HG02840 (cell line): Measurements from ENCODE around the gene GFRA1.

Experiments used
- ATAC-seq: cut with Tn5 transposase; IDR thresholded peaks from one replicate; pipeline ENCODE4 v1.9.1; 2021; ENCODE audit warnings: mild to moderate bottlenecking, moderate library complexity, moderate number of reproducible peaks; ENCODE audit not compliant: unreplicated experiment, low FRiP score

Gene GFRA1

DNA sequence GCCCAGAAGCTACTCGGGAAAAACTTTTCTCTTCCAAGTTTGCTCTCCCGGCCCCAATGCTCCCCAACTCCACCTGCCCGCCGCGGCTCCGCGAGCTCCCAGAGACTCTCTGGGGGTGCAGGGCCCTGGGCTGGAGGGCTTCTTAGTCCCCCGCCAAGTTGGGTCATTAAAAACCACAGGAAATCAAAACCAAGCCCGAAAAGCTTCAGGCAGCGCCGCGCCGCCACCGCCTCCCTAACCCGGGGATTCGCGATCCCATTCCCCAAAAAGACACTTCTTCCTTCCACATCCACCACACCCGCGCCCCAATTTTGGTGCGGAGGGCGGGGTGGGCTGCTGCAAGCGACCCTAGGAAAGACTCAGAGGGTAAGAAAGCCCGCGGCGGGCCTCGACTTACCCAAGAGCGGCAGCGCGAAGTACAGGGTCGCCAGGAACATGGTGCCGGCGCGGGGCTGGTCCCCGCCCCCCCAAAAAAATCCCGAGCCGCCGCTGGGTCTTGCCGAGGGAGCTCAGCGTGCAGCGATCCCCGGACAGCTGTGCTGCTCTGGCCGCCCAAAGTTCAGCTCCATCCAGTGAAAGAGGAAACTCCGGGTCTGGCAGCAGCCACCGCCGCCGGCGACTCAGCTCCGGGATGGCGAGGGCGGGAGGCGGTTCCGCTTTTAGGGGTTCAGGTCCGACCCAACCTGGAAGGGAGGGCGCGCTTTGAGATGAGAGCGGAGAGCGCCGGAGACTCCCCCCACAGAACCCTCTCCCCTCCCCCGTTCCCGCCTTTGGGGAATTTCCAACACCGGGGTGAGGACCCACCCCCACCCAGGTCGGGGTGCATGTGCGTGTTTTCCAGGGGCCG, 1.2 kb downstream of the GFRA1 start:
- ATAC-seq: no peak

GRCh38 chr10:116270771-116271592, 2.0 kb downstream of the GFRA1 start:
- ATAC-seq: no peak

- ATAC-seq: no peak
These were observed 2.8 kb downstream of the GFRA1 start for GRCh38 chr10:116270126-116270770.

- no peak for ATAC-seq
These were observed 3.4 kb downstream of the GFRA1 start for GRCh38 chr10:116269619-116270018.

DNA sequence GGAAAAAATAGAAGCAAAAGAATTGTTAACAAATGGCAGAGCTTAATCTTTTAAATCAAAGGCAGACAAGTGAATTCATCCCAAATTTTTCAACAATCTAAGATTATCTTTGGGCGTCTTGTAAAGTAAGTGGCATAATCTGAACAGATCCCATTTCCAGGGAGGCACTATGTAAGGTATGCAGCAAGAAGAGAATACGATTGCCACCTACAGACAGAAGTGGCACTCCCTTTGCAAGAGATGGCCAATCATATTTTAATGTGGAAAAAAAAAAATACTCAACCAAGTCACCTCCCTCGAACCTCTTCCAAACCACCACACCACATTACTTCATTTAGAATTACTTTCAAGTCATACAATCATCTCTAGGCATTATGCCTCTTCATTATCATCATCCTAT, 4.0 kb downstream of the GFRA1 start:
- ATAC-seq: no peak

GRCh38 chr10:116265686-116266085, 7.3 kb downstream of the GFRA1 start:
- no peak for ATAC-seq

DNA sequence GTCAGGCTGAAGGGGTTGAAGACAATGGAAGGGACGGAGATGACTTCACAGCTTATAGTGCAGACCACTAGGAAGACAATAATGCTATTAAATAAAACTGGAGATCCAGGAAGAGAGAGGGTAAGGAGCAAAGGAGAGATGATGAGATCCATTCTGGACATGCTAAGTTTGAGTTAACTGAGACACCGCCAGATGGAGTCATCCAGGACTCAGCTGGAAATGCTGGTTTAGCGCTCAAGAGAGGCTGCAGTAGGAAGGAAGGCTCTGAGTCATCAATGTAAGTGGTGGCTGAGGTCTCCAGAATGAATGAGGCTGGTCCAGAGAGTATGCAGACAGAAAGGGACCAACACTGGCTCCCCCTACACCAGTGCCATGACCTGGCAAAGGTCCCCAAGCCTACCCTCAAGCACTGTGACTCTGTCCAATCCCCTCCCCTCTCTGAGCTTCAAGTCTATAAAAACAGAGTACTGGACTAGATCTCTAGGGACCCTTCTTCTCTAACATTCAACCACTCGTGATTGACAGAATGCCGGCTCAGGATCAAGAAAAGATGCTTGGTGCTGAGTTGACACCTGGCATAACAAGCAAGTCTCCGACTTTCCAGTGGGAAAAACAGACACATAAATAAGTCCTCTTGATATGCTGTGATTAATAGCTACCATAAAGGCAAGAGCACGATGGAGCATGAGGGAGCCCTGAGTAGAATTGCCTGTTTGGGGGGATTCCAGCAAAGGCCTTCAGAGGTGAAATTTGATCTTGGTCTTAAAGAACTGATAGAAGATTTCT, 8.9 kb downstream of the GFRA1 start:
- ATAC-seq: no peak

GRCh38 chr10:116262678-116263077, 10.3 kb downstream of the GFRA1 start:
- no peak for ATAC-seq

DNA sequence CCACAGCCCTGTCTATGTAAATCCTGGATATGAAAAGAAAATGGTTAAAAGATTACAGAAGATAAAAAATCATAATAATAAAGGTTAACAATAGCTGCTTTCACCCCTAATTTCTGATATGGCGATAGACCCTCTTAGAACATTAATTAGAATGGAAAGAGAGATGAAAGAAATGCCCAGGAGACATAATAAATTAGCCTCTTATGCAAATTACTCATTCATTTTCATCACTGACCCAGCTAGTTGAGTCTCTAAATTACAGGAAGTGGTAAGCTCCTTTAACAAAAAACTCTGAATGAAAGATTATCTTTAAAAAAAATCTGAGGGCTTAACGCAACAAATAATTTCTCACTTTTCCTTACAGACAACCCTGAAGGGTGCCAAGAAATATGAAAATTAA, 12.4 kb downstream of the GFRA1 start:
- no peak for ATAC-seq

DNA sequence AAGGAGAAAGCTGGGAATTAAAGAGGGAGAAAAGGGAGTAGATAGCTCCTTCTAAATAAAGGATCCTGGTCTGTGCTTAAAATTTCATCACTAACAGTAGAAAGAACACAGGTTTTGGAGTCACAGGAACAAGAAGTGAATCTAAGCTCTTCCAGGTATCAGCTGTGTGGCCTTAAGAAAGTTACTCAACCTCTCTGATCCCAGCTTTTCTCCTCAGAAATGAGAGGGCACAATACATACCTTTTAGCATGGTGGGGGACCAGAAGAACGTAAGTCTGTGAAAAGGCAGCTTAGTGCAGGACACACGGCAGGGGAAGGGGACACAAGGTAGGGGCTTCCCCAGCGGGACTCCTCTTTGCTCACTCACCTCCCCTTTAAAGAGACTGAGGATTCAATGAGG, 13.4 kb downstream of the GFRA1 start:
- no peak for ATAC-seq

- no peak for ATAC-seq
These were observed 15.2 kb downstream of the GFRA1 start for GRCh38 chr10:116257785-116258184.

DNA sequence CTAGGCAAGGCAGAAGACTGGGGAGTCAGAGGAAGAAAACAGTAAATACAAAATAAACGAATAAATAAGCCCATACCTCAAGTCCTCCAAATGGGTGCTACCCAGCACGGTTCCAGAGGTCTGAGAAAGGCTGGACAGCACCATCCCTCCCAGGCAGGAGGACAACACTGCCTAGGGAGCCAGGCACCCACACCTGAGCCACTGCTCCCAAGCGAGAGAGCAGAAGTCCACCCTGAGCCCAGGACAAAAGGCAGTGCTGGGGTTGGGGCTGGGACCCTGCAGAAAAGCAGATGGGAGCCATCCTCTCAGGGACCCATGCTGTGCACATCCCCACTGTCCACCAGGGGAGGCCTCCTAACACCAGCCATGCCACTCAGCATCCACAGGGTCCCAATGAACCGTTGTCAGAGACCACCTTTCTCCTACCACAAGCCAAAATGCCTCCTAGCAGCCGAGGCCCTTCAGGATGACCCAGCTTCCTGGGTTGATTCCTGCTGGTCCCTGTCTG, 16.2 kb downstream of the GFRA1 start:
- ATAC-seq: no peak

- ATAC-seq: no peak
These were observed 16.9 kb downstream of the GFRA1 start for GRCh38 chr10:116255886-116256751.

DNA sequence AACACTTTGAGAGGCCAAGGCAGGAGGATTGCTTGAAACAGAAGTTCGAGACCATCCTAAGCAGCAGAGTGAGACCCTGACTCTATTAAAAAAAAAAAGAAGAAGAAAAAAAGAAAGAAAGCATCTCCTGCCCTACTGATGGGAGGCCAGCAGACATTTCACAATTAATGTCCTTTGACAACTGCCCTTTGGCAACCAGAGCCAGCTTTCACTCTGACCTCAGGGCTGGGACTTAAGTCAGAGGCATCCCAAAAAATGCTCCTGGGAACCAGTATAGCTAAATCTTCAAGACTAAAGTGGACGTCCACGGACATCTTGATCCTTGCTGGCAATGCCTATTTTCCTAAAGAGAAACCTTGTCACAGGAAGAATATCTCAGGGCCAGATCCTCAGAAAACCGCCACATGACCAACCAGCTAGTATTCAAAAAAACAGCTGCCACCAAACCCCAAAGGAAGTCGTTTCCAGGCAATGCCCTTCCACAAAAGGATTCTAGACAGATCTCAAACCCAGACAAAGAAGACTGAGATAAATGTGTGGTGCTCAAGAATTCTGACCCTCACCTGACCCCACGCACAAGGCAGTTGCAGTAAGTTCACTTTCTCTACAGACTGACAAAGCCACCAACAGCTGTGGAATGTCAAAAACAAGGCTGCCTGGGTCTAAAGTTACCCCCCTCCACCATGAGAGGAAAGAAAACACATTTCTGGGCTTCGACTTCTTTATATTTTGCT, 18.4 kb downstream of the GFRA1 start:
- no peak for ATAC-seq

GRCh38 chr10:116253716-116254115, 19.3 kb downstream of the GFRA1 start:
- ATAC-seq: no peak

DNA sequence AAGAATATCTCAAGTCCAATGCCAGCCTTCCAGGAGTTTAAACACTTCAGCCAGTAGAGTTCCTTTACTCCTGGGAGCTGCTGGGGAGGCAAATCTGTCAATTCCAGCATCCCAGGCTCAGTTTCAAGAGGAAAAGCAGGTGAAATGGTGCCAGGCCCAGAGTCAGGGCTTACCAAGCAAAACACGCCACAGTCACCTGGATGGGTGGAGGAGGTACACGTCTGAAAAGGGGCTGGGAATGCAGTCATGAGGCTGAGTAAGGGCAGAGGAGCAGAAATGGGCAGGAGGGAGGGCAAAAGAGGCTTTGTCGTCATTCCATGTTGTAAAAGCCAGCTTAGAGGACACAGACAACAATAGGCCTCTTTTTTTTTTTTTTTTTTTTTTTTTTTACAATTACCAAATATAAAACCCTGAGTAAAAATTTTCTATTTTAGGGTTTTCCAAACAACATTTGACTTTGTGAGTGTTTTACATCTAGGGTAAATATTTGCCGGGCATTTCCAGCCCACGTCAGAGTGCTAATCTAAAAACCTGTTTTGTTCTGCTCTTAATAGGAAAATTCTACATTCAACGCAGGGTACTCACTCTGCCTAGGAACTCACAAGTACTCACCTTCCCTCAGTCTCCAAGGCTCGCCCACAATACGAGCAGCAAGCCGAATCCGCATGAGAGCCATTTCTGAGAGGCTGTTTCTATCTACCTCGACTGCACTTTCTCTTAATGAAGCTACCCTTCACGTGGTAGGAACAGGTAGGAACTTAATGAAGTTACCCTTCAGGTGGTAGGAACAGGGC, 21.2 kb downstream of the GFRA1 start:
- no peak for ATAC-seq

DNA sequence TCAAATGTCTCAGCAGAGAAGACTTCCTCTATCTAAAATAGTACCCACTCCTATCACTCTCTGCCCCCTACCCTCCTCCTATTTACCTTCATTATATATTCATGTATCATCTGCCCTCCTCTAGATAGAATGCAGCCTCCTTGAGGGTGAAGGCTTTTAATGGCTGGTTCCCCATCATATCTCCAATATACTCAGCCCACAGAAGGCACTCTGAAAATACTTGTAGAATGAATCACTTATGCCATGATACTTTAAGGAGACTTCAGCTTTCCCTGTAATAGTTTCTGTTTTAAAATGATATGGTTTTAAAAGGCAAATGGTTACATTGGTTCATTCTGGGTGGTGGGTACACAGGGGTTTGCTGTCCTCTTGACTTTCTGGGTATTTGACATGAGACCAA, 25.3 kb downstream of the GFRA1 start:
- ATAC-seq: no peak

GRCh38 chr10:116246263-116246662, 26.7 kb downstream of the GFRA1 start:
- ATAC-seq: no peak
